IMR-90 (cell line): ENCODE results near the gene ATRN. TPM values are rescaled to one million over a fixed set of nuclear protein-coding genes. Genes with fewer than 3 reads are reported as not detected.

Source experiments
- ATAC-seq: fragments of 200-7000 bp; cut with Tn5 transposase; 2 replicates; pipeline ENCODE4 v1.9.1; 2020; ENCODE audit warnings: low read depth, mild to moderate bottlenecking, moderate library complexity
- BruUV-seq: library from RNA; stranded (reverse); fragments of 400-500 nt; replicated peaks from 2 replicates; lab custom pipeline; 2021; lab: Mats Ljungman, UMichigan
- CTCF ChIA-PET: fragments of 300-600 bp; formaldehyde crosslinking; extraction: SDS; loops from one replicate; lab custom pipeline; 2021; ENCODE audit warnings: antibody characterized with exemption; lab: Yijun Ruan, JAX
- POLR2A ChIA-PET: fragments of 300-600 bp; sonication (Branson Sonifier 250); formaldehyde crosslinking; loops from one replicate; lab custom pipeline; 2022; ENCODE audit warnings: antibody characterized with exemption; ENCODE audit not compliant: unreplicated experiment; lab: Charles Lee
- DNase-seq: peaks from one replicate; pipeline ENCODE4 v3.0.0; 2013
- H2AFZ ChIP-seq: replicated peaks from 2 replicates; pipeline ENCODE3; 2013; ENCODE audit warnings: low read length, mild to moderate bottlenecking; ENCODE audit not compliant: poor library complexity
- H2AK5ac ChIP-seq: 2 replicates; pipeline ENCODE4 v1.6.1; 2013; ENCODE audit warnings: low read depth, low read length, inconsistent platforms
- H2AK9ac ChIP-seq: replicated peaks from 2 replicates; pipeline ENCODE3; 2013; ENCODE audit warnings: mild to moderate bottlenecking, low read depth, low read length, moderate library complexity; ENCODE audit not compliant: poor library complexity
- H2BK120ac ChIP-seq: 2 replicates; pipeline ENCODE4 v1.6.1; 2013; ENCODE audit warnings: low read depth, low read length, inconsistent platforms
- H2BK15ac ChIP-seq: 3 replicates; pipeline ENCODE4 v1.6.1; 2013; ENCODE audit warnings: low read depth, low read length, inconsistent platforms
- H2BK20ac ChIP-seq: 2 replicates; pipeline ENCODE4 v1.6.1; 2013; ENCODE audit warnings: low read depth, mild to moderate bottlenecking, inconsistent platforms, low read length, moderate library complexity
- H2BK5ac ChIP-seq: 2 replicates; pipeline ENCODE4 v1.6.1; 2013; ENCODE audit warnings: mild to moderate bottlenecking, low read depth, low read length, inconsistent platforms; ENCODE audit not compliant: poor library complexity, severe bottlenecking
- H3K14ac ChIP-seq: replicated peaks from 2 replicates; pipeline ENCODE4 v1.6.1; 2013; ENCODE audit warnings: low read depth, low read length, inconsistent platforms
- H3K18ac ChIP-seq: 2 replicates; pipeline ENCODE4 v1.6.1; 2013; ENCODE audit warnings: low read depth, low read length, control low read depth
- H3K23ac ChIP-seq: 2 replicates; pipeline ENCODE4 v1.6.1; 2013; ENCODE audit warnings: low read depth, low read length, inconsistent platforms
- H3K27ac ChIP-seq: 2 replicates; pipeline ENCODE4 v1.5.1; 2013; ENCODE audit warnings: mild to moderate bottlenecking, control low read depth, low read length; ENCODE audit not compliant: insufficient read depth
- H3K27me3 ChIP-seq: 2 replicates; pipeline ENCODE4 v1.6.1; 2013; ENCODE audit warnings: low read length; ENCODE audit not compliant: control insufficient read depth, insufficient read depth
- H3K36me3 ChIP-seq: 2 replicates; pipeline ENCODE4 v1.6.1; 2013; ENCODE audit warnings: low read length, mixed read lengths; ENCODE audit not compliant: control insufficient read depth, insufficient read depth
- H3K4ac ChIP-seq: 2 replicates; pipeline ENCODE4 v1.6.1; 2013; ENCODE audit warnings: low read depth, low read length, inconsistent platforms
- H3K4me1 ChIP-seq: 2 replicates; pipeline ENCODE4 v1.6.1; 2013; ENCODE audit warnings: low read length, mixed read lengths; ENCODE audit not compliant: control insufficient read depth, insufficient read depth
- H3K4me2 ChIP-seq: 2 replicates; pipeline ENCODE4 v1.6.1; 2013; ENCODE audit warnings: low read depth, mild to moderate bottlenecking, control low read depth, low read length, moderate library complexity
- H3K4me3 ChIP-seq: 2 replicates; pipeline ENCODE4 v1.5.1; 2013; ENCODE audit warnings: low read depth, mild to moderate bottlenecking, control low read depth, low read length, moderate library complexity; ENCODE audit not compliant: insufficient read depth
- H3K56ac ChIP-seq: 2 replicates; pipeline ENCODE4 v1.6.1; 2013; ENCODE audit warnings: low read length, inconsistent platforms; ENCODE audit not compliant: insufficient read depth; ENCODE audit errors: extremely low read depth
- H3K79me1 ChIP-seq, 2 experiments: 2 replicates each; pipeline ENCODE4 v1.6.1; 2013; ENCODE audit warnings: low read length in 2 of 2, inconsistent platforms in 1 of 2, low read depth in 1 of 2
- H3K9ac ChIP-seq: 2 replicates; pipeline ENCODE4 v1.6.1; 2013; ENCODE audit warnings: low read depth, low read length, control low read depth
- H3K9me1 ChIP-seq: 2 replicates; pipeline ENCODE4 v1.6.1; 2013; ENCODE audit warnings: low read length, inconsistent platforms; ENCODE audit not compliant: insufficient read depth
- H3K9me3 ChIP-seq: 2 replicates; pipeline ENCODE4 v1.6.1; 2013; ENCODE audit warnings: low read length; ENCODE audit not compliant: control insufficient read depth, insufficient read depth
- H4K20me1 ChIP-seq: 2 replicates; pipeline ENCODE4 v1.6.1; 2013; ENCODE audit warnings: low read length, inconsistent platforms; ENCODE audit not compliant: insufficient read depth
- H4K5ac ChIP-seq: 2 replicates; pipeline ENCODE4 v1.6.1; 2013; ENCODE audit warnings: mild to moderate bottlenecking, low read depth, low read length, control low read depth
- H4K8ac ChIP-seq, 2 experiments: 2 replicates each; pipeline ENCODE4 v1.6.1; 2013; ENCODE audit warnings: low read depth in 2 of 2, low read length in 2 of 2, control low read depth in 1 of 2, inconsistent platforms in 1 of 2
- H4K91ac ChIP-seq: 2 replicates; pipeline ENCODE4 v1.6.1; 2013; ENCODE audit warnings: low read depth, low read length, inconsistent platforms; ENCODE audit not compliant: insufficient read depth
- CEBPB ChIP-seq: IDR thresholded peaks from 2 replicates; pipeline ENCODE4 v1.6.1; 2012; ENCODE audit warnings: low read depth, low read length, improper control_type of control experiment
- NFE2L2 ChIP-seq: fragments of 150-350 bp; IDR thresholded peaks from 2 replicates; pipeline ENCODE4 v1.6.1; 2016; ENCODE audit warnings: low read depth, mild to moderate bottlenecking, low read length
- SMC3 ChIP-seq: fragments of 150-350 bp; IDR thresholded peaks from 2 replicates; pipeline ENCODE4 v1.6.1; 2016; ENCODE audit warnings: low read depth, mild to moderate bottlenecking, antibody characterized with exemption, low read length, moderate library complexity
- WGBS, 2 experiments: methylation state at CpG; one replicate each; pipeline versions ENCODE4 v1.1.5 to v1.1.7; 2013; ENCODE audit warnings: missing lambda C conversion rate in 2 of 2; ENCODE audit not compliant: insufficient read length in 1 of 2; ENCODE audit errors: extremely low coverage in 2 of 2; 5-methylcytosine and 5-hydroxymethylcytosine counted together
- dilution Hi-C: fragments of 300-500 bp; cut with HindIII; formaldehyde crosslinking; loops from one replicate; pipeline ENCODE4 v1.14.3; 2018; ENCODE audit warnings: low sequenced_read_pairs; ENCODE audit not compliant: unreplicated experiment
- in situ Hi-C: fragments of 300-500 bp; cut with MboI; formaldehyde crosslinking; loops from 3 replicates; pipeline ENCODE4 v1.14.3; 2019; ENCODE audit warnings: low sequenced_read_pairs, inconsistent platforms, mixed read lengths
- intact Hi-C: fragments of 100-400 bp; cut with micrococcal nuclease; formaldehyde crosslinking; loops from 2 replicates; pipeline ENCODE4 v1.10.0; 2022
- polyA plus RNA-seq, 3 experiments: library from polyadenylated mRNA; depleted of rRNA; stranded (reverse); fragments of >200 nt; gene quantifications; 2 replicates each; pipeline ENCODE4 v1.2.3, GENCODE V29; 2012; ENCODE audit warnings: low replicate concordance in 1 of 3
- total RNA-seq: library from RNA; depleted of rRNA; stranded (reverse); fragments of >200 nt; gene quantifications from 2 replicates; pipeline ENCODE4 v1.2.3, GENCODE V29; 2012
- TF ChIP-seq, protein P1 (sequence below): fragments of 150-350 bp; IDR thresholded peaks from 2 replicates; pipeline ENCODE4 v1.6.1; 2017; ENCODE audit warnings: mild to moderate bottlenecking, antibody characterized with exemption, low read length, low read depth

Gene ATRN
- total and polyA plus RNA-seq, 2 of the 4 experiments (the other 2 are of a cell fraction) = 32.3 to 46.2 TPM

DNA sequence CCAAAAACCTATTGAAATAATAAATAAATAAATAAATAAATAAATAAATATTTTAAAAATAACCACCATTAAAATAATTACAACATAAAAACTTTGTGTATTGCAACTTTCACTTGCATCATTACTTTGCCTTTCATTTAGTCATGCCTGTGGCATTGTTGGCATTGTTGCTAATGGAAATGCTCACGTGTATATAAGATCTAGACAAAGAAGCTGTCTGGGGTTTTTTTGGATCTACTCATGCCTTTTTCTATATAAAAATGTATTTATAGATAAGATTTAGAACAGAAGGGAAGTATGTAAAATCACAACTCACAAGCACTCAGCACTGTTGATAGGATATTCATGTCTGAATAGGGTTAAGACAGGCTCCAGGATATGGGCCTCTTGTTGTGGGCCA, 164.5 kb downstream of the ATRN start:
- no peaks in the 10 kb centered on the region for H3K79me1 ChIP-seq
- CTCF ChIA-PET = interaction anchor here (1.1 kb wide), 1 partner anchor 10 kb away, joined by 3 read pairs; no protein-coding TSS in a partner anchor
- no peak overlapping the region for H3K56ac ChIP-seq
- ATAC-seq (no peak), DNase-seq (no peak)
- no peak overlapping the region for H2AK5ac ChIP-seq
- H3K9ac ChIP-seq = no peak overlapping the region
- intact Hi-C loops = no loop called here
- peaks cover 4% of the 10 kb centered on the region; the same call in 1 of the 2 replicates for H3K36me3 ChIP-seq
- no peaks in the 10 kb centered on the region for H4K20me1 ChIP-seq
- H3K9me3 ChIP-seq = no peaks in the 10 kb centered on the region
- H3K4me2 ChIP-seq = no peak overlapping the region
- H4K91ac ChIP-seq = no peak overlapping the region
- no peaks in the 10 kb centered on the region for H3K4me1 ChIP-seq
- no peak overlapping the region for H2BK20ac ChIP-seq
- H2AFZ ChIP-seq = no peak overlapping the region
- H2BK15ac ChIP-seq = no peak overlapping the region
- no peak overlapping the region for H2AK9ac ChIP-seq
- TF ChIP-seq CEBPB (no peak), SMC3 (no peak), NFE2L2 (no peak)
- TF ChIP-seq, protein P1, sequence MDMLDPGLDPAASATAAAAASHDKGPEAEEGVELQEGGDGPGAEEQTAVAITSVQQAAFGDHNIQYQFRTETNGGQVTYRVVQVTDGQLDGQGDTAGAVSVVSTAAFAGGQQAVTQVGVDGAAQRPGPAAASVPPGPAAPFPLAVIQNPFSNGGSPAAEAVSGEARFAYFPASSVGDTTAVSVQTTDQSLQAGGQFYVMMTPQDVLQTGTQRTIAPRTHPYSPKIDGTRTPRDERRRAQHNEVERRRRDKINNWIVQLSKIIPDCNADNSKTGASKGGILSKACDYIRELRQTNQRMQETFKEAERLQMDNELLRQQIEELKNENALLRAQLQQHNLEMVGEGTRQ = no peak
- no peak overlapping the region for H3K4ac ChIP-seq
- no peak overlapping the region for H2BK5ac ChIP-seq
- WGBS, 2 experiments = no CpG with 5 or more reads among the region's 1 CpG
- no peak overlapping the region for H3K14ac ChIP-seq
- dilution Hi-C loops = no loop called here
- H3K23ac ChIP-seq = no peak overlapping the region
- H3K27ac ChIP-seq = no peak overlapping the region
- H3K9me1 ChIP-seq = no peaks in the 10 kb centered on the region
- no peak overlapping the region for H4K8ac ChIP-seq
- no peak overlapping the region for H2BK120ac ChIP-seq
- no peak overlapping the region for H3K18ac ChIP-seq
- no peak overlapping the region for H3K4me3 ChIP-seq
- H4K5ac ChIP-seq = no peak overlapping the region
- in situ Hi-C loops = no loop called here
- BruUV-seq = no TSS peak
- no peaks in the 10 kb centered on the region for H3K27me3 ChIP-seq
- POLR2A ChIA-PET = no interaction called here
